AG04450 (cell line): Measurements from ENCODE around the gene RALY. TPM values are rescaled to one million over a fixed set of nuclear protein-coding genes. Genes with fewer than 3 reads are reported as not detected.

Experiments used
- CTCF ChIA-PET: fragments of 300-600, 350-600 bp; formaldehyde crosslinking; extraction: SDS; loops from one replicate; lab custom pipeline; 2022; ENCODE audit warnings: antibody characterized with exemption, inconsistent platforms; lab: Charles Lee
- POLR2A ChIA-PET: fragments of 350-600 bp; formaldehyde crosslinking; extraction: SDS; loops from one replicate; lab custom pipeline; 2021; ENCODE audit warnings: antibody characterized with exemption, inconsistent platforms; lab: Yijun Ruan, JAX
- DNase-seq: peaks from one replicate; pipeline ENCODE4 v3.0.0-alpha.2; 2011; ENCODE audit warnings: low read depth, low spot score
- H3K27ac ChIP-seq: one replicate; pipeline ENCODE4 v1.5.1; 2012; ENCODE audit warnings: low read depth, low read length, control low read depth
- H3K27me3 ChIP-seq: one replicate; pipeline ENCODE4 v1.6.0; 2012; ENCODE audit warnings: low read length; ENCODE audit not compliant: control insufficient read depth, insufficient read depth
- H3K4me3 ChIP-seq: 2 replicates; pipeline ENCODE4 v1.5.1; 2011; ENCODE audit warnings: mild to moderate bottlenecking, low read depth, low read length, control low read depth
- H3K9me3 ChIP-seq: 2 replicates; pipeline ENCODE4 v1.5.1; 2012; ENCODE audit warnings: low read length; ENCODE audit not compliant: control insufficient read depth, insufficient read depth
- polyA plus RNA-seq: library from polyadenylated mRNA; depleted of rRNA; stranded (reverse); fragments of >200 nt; gene quantifications from 2 replicates; pipeline ENCODE4 v1.2.3, GENCODE V29; 2011
- TF ChIP-seq, protein P1 (sequence below): IDR thresholded peaks from 2 replicates; pipeline ENCODE4 v1.5.1; 2011; ENCODE audit warnings: low read depth, low read length, control low read depth, inconsistent platforms

Gene RALY
- polyA plus RNA-seq, 1 experiment = 79.2 TPM

DNA sequence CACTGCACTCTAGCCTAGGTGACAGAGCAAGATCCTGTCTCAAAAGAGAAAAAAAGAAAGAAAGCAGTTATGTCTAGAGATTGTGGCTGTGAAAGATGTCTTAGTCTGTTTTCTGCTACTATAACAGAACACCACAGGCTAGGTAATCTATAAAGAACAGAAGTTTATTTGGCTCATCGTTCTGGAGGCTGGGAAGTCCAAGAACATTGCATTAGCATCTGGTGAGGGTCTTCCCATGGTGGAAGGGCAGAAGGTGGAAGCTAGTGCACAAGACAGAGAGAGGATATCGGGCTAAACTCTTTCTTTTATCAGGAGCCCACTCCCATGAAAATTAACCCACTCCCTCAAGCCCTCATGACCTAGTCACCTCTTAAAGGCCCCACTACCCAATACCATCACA lies 16.2 kb upstream of the RALY start:
- H3K27ac ChIP-seq = no peak overlapping the region
- H3K4me3 ChIP-seq = no peak overlapping the region
- POLR2A ChIA-PET = no interaction called here
- DNase-seq = no peak
- H3K27me3 ChIP-seq = peaks cover 9% of the 10 kb centered on the region
- H3K9me3 ChIP-seq = no peaks in the 10 kb centered on the region
- CTCF ChIA-PET = no interaction called here
- TF ChIP-seq, protein P1, sequence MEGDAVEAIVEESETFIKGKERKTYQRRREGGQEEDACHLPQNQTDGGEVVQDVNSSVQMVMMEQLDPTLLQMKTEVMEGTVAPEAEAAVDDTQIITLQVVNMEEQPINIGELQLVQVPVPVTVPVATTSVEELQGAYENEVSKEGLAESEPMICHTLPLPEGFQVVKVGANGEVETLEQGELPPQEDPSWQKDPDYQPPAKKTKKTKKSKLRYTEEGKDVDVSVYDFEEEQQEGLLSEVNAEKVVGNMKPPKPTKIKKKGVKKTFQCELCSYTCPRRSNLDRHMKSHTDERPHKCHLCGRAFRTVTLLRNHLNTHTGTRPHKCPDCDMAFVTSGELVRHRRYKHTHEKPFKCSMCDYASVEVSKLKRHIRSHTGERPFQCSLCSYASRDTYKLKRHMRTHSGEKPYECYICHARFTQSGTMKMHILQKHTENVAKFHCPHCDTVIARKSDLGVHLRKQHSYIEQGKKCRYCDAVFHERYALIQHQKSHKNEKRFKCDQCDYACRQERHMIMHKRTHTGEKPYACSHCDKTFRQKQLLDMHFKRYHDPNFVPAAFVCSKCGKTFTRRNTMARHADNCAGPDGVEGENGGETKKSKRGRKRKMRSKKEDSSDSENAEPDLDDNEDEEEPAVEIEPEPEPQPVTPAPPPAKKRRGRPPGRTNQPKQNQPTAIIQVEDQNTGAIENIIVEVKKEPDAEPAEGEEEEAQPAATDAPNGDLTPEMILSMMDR = no peak

DNA sequence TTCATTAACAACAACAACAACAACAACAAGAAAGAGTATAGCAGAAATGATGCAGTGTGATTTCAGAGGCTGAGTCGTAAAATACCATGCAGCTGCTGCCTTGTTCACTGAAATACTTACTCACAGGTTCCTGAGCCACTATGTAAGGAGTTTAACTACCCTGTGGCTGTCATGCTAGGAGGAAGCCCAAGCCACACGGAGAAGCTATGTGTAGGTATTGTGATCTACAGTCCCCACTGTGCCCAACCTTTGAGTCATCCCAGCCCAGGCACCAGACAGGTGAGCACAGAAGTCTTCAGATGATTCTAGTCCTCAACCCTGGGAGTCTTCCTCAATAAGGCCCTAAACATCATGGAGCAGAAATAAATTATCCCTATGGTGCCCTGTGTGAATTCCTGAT lies 14.6 kb upstream of the RALY start:
- H3K4me3 ChIP-seq = no peak overlapping the region
- no peak overlapping the region for H3K27ac ChIP-seq
- TF ChIP-seq, protein P1 = no peak
- CTCF ChIA-PET = no interaction called here
- peaks cover 12% of the 10 kb centered on the region for H3K27me3 ChIP-seq
- POLR2A ChIA-PET = no interaction called here
- no peak for DNase-seq
- H3K9me3 ChIP-seq = no peaks in the 10 kb centered on the region

DNA sequence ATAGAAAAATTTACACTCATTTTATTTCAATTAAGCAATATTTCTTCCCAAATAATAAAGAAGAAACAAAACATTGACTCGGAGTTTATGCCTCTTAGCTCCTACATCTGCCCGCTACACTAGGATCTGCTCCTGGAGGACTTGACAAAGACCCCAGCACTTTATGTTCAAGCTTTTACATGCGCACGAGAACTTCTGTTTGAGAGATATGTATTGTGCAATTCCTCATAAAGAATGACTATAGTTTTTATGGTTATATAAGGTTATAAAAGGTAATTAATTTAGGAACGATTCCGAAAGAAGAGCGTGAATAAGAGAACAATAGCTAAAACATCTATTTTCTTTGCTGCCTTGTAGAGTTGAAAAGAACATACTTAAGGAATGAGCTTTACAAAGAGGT lies 12.4 kb upstream of the RALY start:
- Histone ChIP-seq H3K27me3 (peaks cover 12% of the 10 kb centered on the region), H3K27ac (no peak overlapping the region), H3K9me3 (no peaks in the 10 kb centered on the region), H3K4me3 (no peak overlapping the region)
- no peak for DNase-seq
- TF ChIP-seq, protein P1 = no peak
- ChIA-PET POLR2A (interaction anchor here (0.7 kb wide), 1 partner anchor 11 kb away, joined by 5 read pairs; no protein-coding TSS in a partner anchor), CTCF (interaction anchor here (0.5 to 1.0 kb wide), 5 partner anchors 9 to 204 kb away, joined by 3 to 5 read pairs (median 3); no protein-coding TSS in a partner anchor)

DNA sequence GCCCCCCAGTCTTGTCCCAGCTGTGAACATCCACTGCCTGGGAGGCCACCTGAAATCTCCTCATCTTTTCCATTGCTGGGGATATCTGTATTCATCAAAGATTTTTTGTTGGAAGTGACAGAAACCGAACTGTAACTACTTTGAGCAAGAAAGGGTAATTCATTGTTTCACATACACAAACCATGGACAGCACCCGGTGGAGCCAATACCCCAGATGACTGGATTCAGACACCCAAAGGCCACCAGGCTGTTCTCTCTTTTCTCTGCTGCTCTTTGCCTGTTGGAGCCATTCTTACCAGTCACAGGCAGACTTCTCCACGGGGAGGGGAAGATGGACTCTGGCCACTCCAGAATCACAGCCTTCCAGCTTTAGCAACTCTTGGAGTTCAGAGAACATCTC lies 11.7 kb upstream of the RALY start:
- DNase-seq = no peak
- no peaks in the 10 kb centered on the region for H3K9me3 ChIP-seq
- peaks cover 12% of the 10 kb centered on the region for H3K27me3 ChIP-seq
- ChIA-PET POLR2A (no interaction called here), CTCF (interaction anchor here (0.6 to 1.0 kb wide), 3 partner anchors 9 to 189 kb away, joined by 3 read pairs; no protein-coding TSS in a partner anchor)
- H3K4me3 ChIP-seq = no peak overlapping the region
- no peak overlapping the region for H3K27ac ChIP-seq
- TF ChIP-seq, protein P1 = no peak

DNA sequence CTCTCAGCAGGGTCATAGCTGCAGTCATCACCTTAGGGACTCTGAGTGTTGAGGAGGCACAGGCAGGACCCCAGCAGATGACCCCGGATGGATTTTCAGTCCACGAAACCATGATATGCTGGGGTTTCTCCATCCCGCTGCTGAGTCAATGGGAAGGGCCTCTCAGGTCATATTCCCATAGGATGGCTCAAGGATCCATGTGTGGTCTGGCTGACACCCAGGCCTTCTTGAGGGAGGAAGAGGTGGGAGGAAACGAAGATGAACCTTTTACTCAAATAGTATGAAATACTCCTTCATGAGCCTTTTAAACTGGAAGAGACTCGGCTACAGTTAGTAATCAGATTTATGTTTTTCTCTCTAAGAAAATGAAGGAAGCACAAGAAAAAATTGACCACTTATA lies 10.3 kb upstream of the RALY start:
- Histone ChIP-seq H3K27me3 (peaks cover 7% of the 10 kb centered on the region), H3K27ac (no peak overlapping the region), H3K9me3 (no peaks in the 10 kb centered on the region), H3K4me3 (no peak overlapping the region)
- TF ChIP-seq, protein P1 = no peak
- DNase-seq = no peak
- ChIA-PET POLR2A (no interaction called here), CTCF (no interaction called here)
